Trophoblast cell (in vitro differentiated cells and primary cell): ENCODE results near the gene PARP1.

ENCODE experiments used
- DNase-seq, 2 donors: peaks; one replicate each; pipeline ENCODE4 v3.0.0-alpha.2; 2016
- H2AFZ ChIP-seq: 2 replicates; pipeline ENCODE4 v1.6.1; 2013; ENCODE audit warnings: low read length, moderate library complexity, mild to moderate bottlenecking; ENCODE audit not compliant: insufficient read depth, poor library complexity
- H2AK5ac ChIP-seq: 2 replicates; pipeline ENCODE4 v1.6.1; 2013; ENCODE audit warnings: mild to moderate bottlenecking, low read length
- H2BK120ac ChIP-seq: 2 replicates; pipeline ENCODE4 v1.6.1; 2013; ENCODE audit warnings: low read length, mild to moderate bottlenecking, moderate library complexity; ENCODE audit not compliant: insufficient read depth, poor library complexity
- H2BK12ac ChIP-seq: 2 replicates; pipeline ENCODE4 v1.6.1; 2013; ENCODE audit warnings: mild to moderate bottlenecking, low read length, moderate library complexity
- H2BK5ac ChIP-seq: 2 replicates; pipeline ENCODE4 v1.6.1; 2013; ENCODE audit warnings: low read length, low read depth, moderate library complexity, mild to moderate bottlenecking; ENCODE audit not compliant: poor library complexity
- H3K14ac ChIP-seq: 2 replicates; pipeline ENCODE4 v1.6.1; 2013; ENCODE audit warnings: mild to moderate bottlenecking, low read length
- H3K18ac ChIP-seq: 2 replicates; pipeline ENCODE4 v1.6.1; 2013; ENCODE audit warnings: mild to moderate bottlenecking, low read length
- H3K23ac ChIP-seq: 2 replicates; pipeline ENCODE4 v1.6.1; 2013; ENCODE audit warnings: low read length
- H3K27ac ChIP-seq: 2 replicates; pipeline ENCODE4 v1.5.1; 2013; ENCODE audit warnings: low read depth, mild to moderate bottlenecking, inconsistent platforms, low read length, moderate library complexity
- H3K27me3 ChIP-seq: 2 replicates; pipeline ENCODE4 v1.6.1; 2013; ENCODE audit warnings: inconsistent platforms, mild to moderate bottlenecking, low read length, moderate library complexity; ENCODE audit not compliant: insufficient read depth
- H3K36me3 ChIP-seq, 2 experiments: 1 replicate in 1 of 2; 2 replicates in 1 of 2; pipeline ENCODE4 v1.6.1; 2013; ENCODE audit warnings: low read length in 2 of 2, mild to moderate bottlenecking in 2 of 2, moderate library complexity in 1 of 2; ENCODE audit not compliant: insufficient read depth in 2 of 2, control insufficient read depth in 1 of 2
- H3K4ac ChIP-seq: 2 replicates; pipeline ENCODE4 v1.6.1; 2013; ENCODE audit warnings: low read depth, mild to moderate bottlenecking, low read length, moderate library complexity
- H3K4me1 ChIP-seq, 2 experiments: 1 replicate in 1 of 2; 2 replicates in 1 of 2; pipeline ENCODE4 v1.6.1; 2013; ENCODE audit warnings: low read length in 2 of 2, mild to moderate bottlenecking in 2 of 2, moderate library complexity in 1 of 2; ENCODE audit not compliant: insufficient read depth in 2 of 2, control insufficient read depth in 1 of 2
- H3K4me2 ChIP-seq: 2 replicates; pipeline ENCODE4 v1.6.1; 2013; ENCODE audit warnings: inconsistent platforms, mild to moderate bottlenecking, low read length, moderate library complexity
- H3K4me3 ChIP-seq: 2 replicates; pipeline ENCODE4 v1.5.1; 2013; ENCODE audit warnings: mild to moderate bottlenecking, low read depth, low read length, inconsistent platforms
- H3K79me1 ChIP-seq: one replicate; pipeline ENCODE4 v1.6.1; 2013; ENCODE audit warnings: low read length
- H3K79me2 ChIP-seq: 2 replicates; pipeline ENCODE4 v1.6.1; 2013; ENCODE audit warnings: low read length, mild to moderate bottlenecking; ENCODE audit not compliant: control insufficient read depth, insufficient read depth, poor library complexity
- H3K9ac ChIP-seq: 2 replicates; pipeline ENCODE4 v1.6.1; 2013; ENCODE audit warnings: mild to moderate bottlenecking, low read length
- H3K9me3 ChIP-seq: 2 replicates; pipeline ENCODE4 v1.6.1; 2013; ENCODE audit warnings: low read depth, mild to moderate bottlenecking, control low read depth, inconsistent platforms, low read length; ENCODE audit not compliant: insufficient read depth
- H4K12ac ChIP-seq: 2 replicates; pipeline ENCODE4 v1.6.1; 2013; ENCODE audit warnings: low read depth, mild to moderate bottlenecking, low read length, moderate library complexity
- H4K8ac ChIP-seq: 2 replicates; pipeline ENCODE4 v1.6.1; 2013; ENCODE audit warnings: low read depth, mild to moderate bottlenecking, low read length, moderate library complexity
- H4K91ac ChIP-seq: one replicate; pipeline ENCODE4 v1.6.1; 2013; ENCODE audit warnings: low read depth, mild to moderate bottlenecking, low read length, moderate library complexity
- WGBS: extraction: QIAGEN DNeasy Blood & Tissue Kit; methylation state at CpG from one replicate; pipeline ENCODE4 v1.1.7; 2013; ENCODE audit warnings: missing lambda C conversion rate; ENCODE audit not compliant: insufficient read length, insufficient coverage; ENCODE audit errors: extremely low coverage; 5-methylcytosine and 5-hydroxymethylcytosine counted together

The PARP1 gene

DNA sequence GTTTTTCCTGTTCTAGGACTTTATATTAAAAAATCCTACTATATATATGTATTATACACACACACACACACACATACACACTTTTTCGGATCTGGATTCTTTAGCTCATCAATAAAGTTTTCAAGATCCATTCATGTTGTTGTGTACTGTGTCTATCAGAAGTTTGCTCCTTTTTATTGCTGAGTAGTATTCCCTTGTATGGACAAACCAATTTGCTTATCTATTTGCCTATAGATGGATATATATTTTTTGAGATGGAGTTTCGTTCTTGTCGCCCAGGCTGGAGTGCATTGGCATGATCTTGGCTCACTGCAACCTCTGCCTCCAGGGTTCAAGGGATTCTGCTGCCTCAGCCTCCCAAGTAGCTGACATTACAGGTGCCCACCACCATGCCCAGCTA lies 78.7 kb downstream of the PARP1 start:
- Histone ChIP-seq H3K18ac (no peak overlapping the region), H2BK12ac (no peak overlapping the region), H2AFZ (no peak overlapping the region), H3K4me3 (no peak overlapping the region), H3K27ac (no peak overlapping the region), H3K9ac (no peak overlapping the region), H3K36me3 (no peaks in the 10 kb centered on the region), H2AK5ac (no peak overlapping the region), H4K12ac (no peak overlapping the region), H4K91ac (peak overlapping the region; percentile 2), H3K4ac (no peak overlapping the region), H3K9me3 (no peaks in the 10 kb centered on the region), H3K79me1 (peaks cover 38% of the 10 kb centered on the region), H3K23ac (no peak overlapping the region), H2BK120ac (no peak overlapping the region), H3K27me3 (no peaks in the 10 kb centered on the region), H4K8ac (no peak overlapping the region), H2BK5ac (no peak overlapping the region), H3K79me2 (no peaks in the 10 kb centered on the region), H3K4me2 (no peak overlapping the region), H3K14ac (no peak overlapping the region), H3K4me1 (peaks cover 19 to 25% of the 10 kb centered on the region in 2 experiments)
- WGBS = no CpG with 5 or more reads among the region's 3 CpGs
- DNase-seq = no peak

DNA sequence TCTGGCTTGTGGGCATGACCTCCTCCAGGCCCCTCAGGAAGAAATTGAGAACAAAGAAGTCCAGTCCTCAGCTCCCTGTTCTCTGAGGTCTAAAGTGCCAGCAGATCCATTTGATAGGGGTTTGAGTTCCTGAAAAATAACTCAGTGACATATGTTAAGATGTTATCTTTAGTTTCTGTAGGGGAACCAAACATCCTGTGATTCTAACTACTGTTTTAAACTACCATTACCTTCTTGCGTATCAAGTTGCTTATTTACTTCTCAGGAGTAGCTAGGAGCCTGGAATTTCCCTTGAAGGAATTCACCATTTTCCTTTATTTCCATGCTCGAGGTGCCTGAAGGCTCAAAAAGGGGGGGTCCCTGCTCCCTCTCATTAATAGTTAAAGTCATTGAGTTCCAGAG lies 80.1 kb downstream of the PARP1 start:
- Histone ChIP-seq H3K9ac (no peak overlapping the region), H2AK5ac (no peak overlapping the region), H2BK12ac (no peak overlapping the region), H3K18ac (no peak overlapping the region), H3K4me2 (no peak overlapping the region), H3K79me1 (peaks cover 46% of the 10 kb centered on the region), H3K4ac (no peak overlapping the region), H3K4me3 (no peak overlapping the region), H3K23ac (no peak overlapping the region), H3K27me3 (no peaks in the 10 kb centered on the region), H3K79me2 (no peaks in the 10 kb centered on the region), H3K14ac (no peak overlapping the region), H4K12ac (no peak overlapping the region), H2BK5ac (peak overlapping the region; percentile 51), H2BK120ac (no peak overlapping the region), H3K36me3 (no peaks in the 10 kb centered on the region), H2AFZ (no peak overlapping the region), H3K27ac (peak overlapping the region; percentile 94), H3K9me3 (no peaks in the 10 kb centered on the region), H4K91ac (peak overlapping the region; percentile 42), H3K4me1 (peaks cover 22 to 32% of the 10 kb centered on the region in 2 experiments), H4K8ac (no peak overlapping the region)
- DNase-seq = peak in 1 of 2 donors; percentile 74
- no CpG with 5 or more reads among the region's 2 CpGs for WGBS

GRCh38 chr1:226325178-226325577 lies 82.7 kb downstream of the PARP1 start:
- no peak overlapping the region for H3K27ac ChIP-seq
- H3K9me3 ChIP-seq = no peaks in the 10 kb centered on the region
- peak overlapping the region; percentile 98 for H2AK5ac ChIP-seq
- no peaks in the 10 kb centered on the region for H3K27me3 ChIP-seq
- peak overlapping the region; percentile 82 for H2BK5ac ChIP-seq
- H4K8ac ChIP-seq = peak overlapping the region; percentile 67
- H2BK120ac ChIP-seq = peak overlapping the region; percentile 89
- no peak overlapping the region for H3K23ac ChIP-seq
- no peaks in the 10 kb centered on the region for H3K36me3 ChIP-seq
- H2BK12ac ChIP-seq = peak overlapping the region; percentile 93
- H3K4ac ChIP-seq = peak overlapping the region; percentile 61
- DNase-seq = peak in 1 of 2 donors; percentile 54
- H3K79me2 ChIP-seq = no peaks in the 10 kb centered on the region
- H3K4me3 ChIP-seq = no peak overlapping the region
- peak overlapping the region; percentile 96 for H4K91ac ChIP-seq
- H3K4me2 ChIP-seq = no peak overlapping the region
- H3K4me1 ChIP-seq = peaks cover 22 to 33% of the 10 kb centered on the region in 2 experiments
- no peak overlapping the region for H3K9ac ChIP-seq
- no peak overlapping the region for H4K12ac ChIP-seq
- peak overlapping the region; percentile 70 for H3K18ac ChIP-seq
- no peak overlapping the region for H2AFZ ChIP-seq
- peaks cover 53% of the 10 kb centered on the region for H3K79me1 ChIP-seq
- WGBS = no CpG with 5 or more reads among the region's 1 CpG
- H3K14ac ChIP-seq = peak overlapping the region; percentile 76

DNA sequence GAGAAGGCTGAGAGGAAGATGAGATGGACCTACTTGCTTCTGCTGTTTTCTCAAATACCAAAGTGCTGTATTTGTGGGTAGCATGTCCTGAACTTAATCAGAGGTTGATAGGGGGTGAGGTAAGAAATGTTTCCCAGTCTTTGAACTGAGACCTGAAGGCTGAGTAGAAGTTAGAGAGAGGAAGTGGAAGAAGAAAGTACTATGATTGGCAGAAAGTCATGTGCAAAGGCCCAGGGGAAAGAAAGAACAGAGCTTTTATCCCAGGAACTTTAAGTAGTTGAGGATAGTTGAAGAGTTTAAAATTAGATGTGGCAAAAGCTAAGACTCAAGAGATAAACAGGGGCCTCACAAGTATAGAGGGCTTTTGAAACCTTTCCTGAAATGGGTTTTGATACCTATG lies 83.4 kb downstream of the PARP1 start:
- no peak for DNase-seq
- no peak overlapping the region for H2AK5ac ChIP-seq
- H4K8ac ChIP-seq = no peak overlapping the region
- H3K4me2 ChIP-seq = no peak overlapping the region
- H2BK5ac ChIP-seq = no peak overlapping the region
- peaks cover 22 to 33% of the 10 kb centered on the region in 2 experiments for H3K4me1 ChIP-seq
- H3K23ac ChIP-seq = no peak overlapping the region
- no peak overlapping the region for H2AFZ ChIP-seq
- H3K36me3 ChIP-seq = no peaks in the 10 kb centered on the region
- H3K27me3 ChIP-seq = no peaks in the 10 kb centered on the region
- H3K4me3 ChIP-seq = no peak overlapping the region
- no peak overlapping the region for H4K12ac ChIP-seq
- H3K4ac ChIP-seq = no peak overlapping the region
- peaks cover 53% of the 10 kb centered on the region for H3K79me1 ChIP-seq
- H2BK12ac ChIP-seq = peak overlapping the region; percentile 80
- no peak overlapping the region for H3K18ac ChIP-seq
- peak overlapping the region; percentile 61 for H2BK120ac ChIP-seq
- peak overlapping the region; percentile 17 for H3K14ac ChIP-seq
- no peak overlapping the region for H3K9ac ChIP-seq
- H4K91ac ChIP-seq = no peak overlapping the region
- no peaks in the 10 kb centered on the region for H3K79me2 ChIP-seq
- no peak overlapping the region for H3K27ac ChIP-seq
- H3K9me3 ChIP-seq = no peaks in the 10 kb centered on the region
